ENCODE data around the gene TMEM191B. TPM values are rescaled to one million over a fixed set of nuclear protein-coding genes. Genes with fewer than 3 reads are reported as not detected.
A peak's percentile ranks its signal among the peaks of the same experiment; 100 is the strongest.
"Not testable (repeated sequence)": the region's sequence is repeated elsewhere in the genome, so short reads cannot be mapped to it uniquely, and the experiment has no call there.

TMEM191B gene
- total RNA-seq (2014; rRNA removed) (3.2 and 14.8 TPM in 2 replicates), Bru-seq, nascent RNA (not detected), BruChase-seq, experiment 1, labeled RNA remaining after a 6-hour chase (not detected), BruChase-seq, experiment 2, labeled RNA remaining after a 2-hour chase (percentile 19 among the genes with signal in this experiment)
- long read RNA-seq, partial matches to known transcripts, result 1 of 1 reads
- long read RNA-seq, other reads (novel, unspliced or antisense), result 0 of 1 reads

DNA sequence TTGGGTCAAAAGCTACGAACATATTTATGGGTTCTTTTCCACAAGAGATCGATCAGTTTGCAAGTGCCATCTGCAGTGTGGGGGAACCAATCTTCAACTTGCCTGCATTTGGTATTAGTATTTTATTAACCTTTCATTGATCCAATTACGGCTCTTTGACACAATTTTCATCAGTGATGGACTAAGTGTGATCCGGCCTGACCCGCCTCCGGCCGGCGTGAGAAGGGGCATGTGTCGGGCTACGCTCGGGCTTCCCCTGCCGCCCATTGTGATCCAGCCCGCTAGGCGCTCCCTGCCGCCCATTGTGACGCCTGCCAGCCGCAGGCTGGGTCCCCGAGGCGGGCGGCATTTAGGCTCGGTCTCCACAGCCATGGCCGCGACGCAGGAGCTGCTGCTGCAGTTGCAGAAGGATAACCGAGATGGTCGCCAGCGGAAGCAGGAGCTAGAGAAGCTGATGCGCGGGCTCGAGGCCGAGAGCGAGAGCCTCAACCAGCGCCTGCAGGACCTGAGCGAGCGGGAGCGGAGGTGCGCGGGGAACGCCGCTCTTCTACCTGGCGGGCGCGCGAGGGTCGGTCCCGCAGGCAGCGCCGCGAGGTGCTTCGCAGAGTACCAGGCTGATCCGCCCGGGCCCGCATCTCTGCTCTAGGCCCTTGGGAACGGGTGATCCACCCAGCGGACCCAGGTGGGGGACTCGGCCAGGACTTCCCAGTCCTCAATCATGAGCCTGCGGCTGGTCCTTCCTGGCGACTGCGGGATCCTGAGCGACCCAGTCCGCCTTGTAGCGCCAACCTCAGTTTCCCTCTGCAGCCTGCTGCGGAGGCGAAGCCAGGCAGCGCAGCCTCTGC is at the start of gene TMEM191B:
Gene TMEM191B (plus strand): TSS at position 51 of the 845 bp plus-strand sequence. CDS start 179 bp downstream, at position 230.
- ATAC-seq, result peak; percentile 15
- BruUV-seq (replicated peaks); H3K9me3 ChIP-seq (ENCODE audit: low read length); H4K20me1 ChIP-seq (ENCODE audit: low read length); H3K9me2 ChIP-seq (replicated peaks; ENCODE audit: low read length); H3F3A ChIP-seq (ENCODE audit: low read length, unreplicated experiment); H3K4me3 ChIP-seq (ENCODE audit: low read length); H3K4me1 ChIP-seq (ENCODE audit: insufficient read depth, low read length); POLR2A ChIA-PET (ENCODE audit: unreplicated experiment); H3K27me3 ChIP-seq (ENCODE audit: low read length); H2AFZ ChIP-seq (ENCODE audit: low read length); H3K4me2 ChIP-seq (ENCODE audit: low read length); intact Hi-C loops (cut with micrococcal nuclease); H3K79me2 ChIP-seq (ENCODE audit: low read length); H3K36me3 ChIP-seq (ENCODE audit: low read depth, low read length); H3K27ac ChIP-seq (ENCODE audit: low read length); H3K9ac ChIP-seq (ENCODE audit: low read length); CTCF ChIA-PET; DNase-seq: not testable (repeated sequence)

DNA sequence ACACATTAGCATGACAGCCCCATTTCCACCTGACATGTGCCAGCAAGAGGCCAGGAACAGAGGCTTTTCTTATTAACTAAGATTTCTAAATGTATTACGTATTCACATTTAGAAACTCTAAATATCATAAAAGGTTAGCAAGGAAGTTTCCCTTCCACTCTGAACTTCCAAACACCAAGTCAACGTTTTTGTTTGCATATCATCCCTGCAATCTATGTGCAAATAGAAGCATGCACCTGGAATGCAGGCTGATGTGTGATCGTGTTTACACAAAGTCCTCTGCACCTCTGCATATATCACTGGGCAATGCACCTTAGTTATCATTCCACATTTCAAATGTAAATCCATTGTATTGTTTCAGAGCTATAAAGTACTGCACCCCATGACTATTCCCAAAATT is 31.4 kb upstream of the TMEM191B start:
- H3K9me3 ChIP-seq (ENCODE audit: low read length); H3K9ac ChIP-seq (ENCODE audit: low read length); H3K4me1 ChIP-seq (ENCODE audit: insufficient read depth, low read length); H3F3A ChIP-seq (ENCODE audit: low read length, unreplicated experiment); ATAC-seq; H3K4me2 ChIP-seq (ENCODE audit: low read length); H3K4me3 ChIP-seq (ENCODE audit: low read length); H2AFZ ChIP-seq (ENCODE audit: low read length); H3K9me2 ChIP-seq (replicated peaks; ENCODE audit: low read length); H3K79me2 ChIP-seq (ENCODE audit: low read length); intact Hi-C loops (cut with micrococcal nuclease); H3K27ac ChIP-seq (ENCODE audit: low read length); POLR2A ChIA-PET (ENCODE audit: unreplicated experiment); CTCF ChIA-PET; H3K36me3 ChIP-seq (ENCODE audit: low read depth, low read length); H4K20me1 ChIP-seq (ENCODE audit: low read length); DNase-seq; BruUV-seq (replicated peaks); H3K27me3 ChIP-seq (ENCODE audit: low read length): not testable (repeated sequence)

DNA sequence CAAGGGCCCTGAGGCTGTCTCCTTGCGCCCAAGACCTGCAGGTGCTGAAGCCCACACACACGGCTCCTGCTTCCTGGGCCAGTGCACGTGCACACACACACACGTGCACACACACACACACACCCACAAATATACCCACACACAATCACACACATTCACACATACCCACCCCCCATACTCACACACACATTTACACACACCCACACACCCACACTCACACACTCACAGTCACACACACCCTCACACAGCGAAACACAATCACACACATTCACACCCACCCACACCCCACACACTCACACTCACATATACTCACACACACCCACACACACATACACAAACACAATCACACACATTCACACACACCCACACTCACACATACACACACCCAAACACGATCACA is 16.3 kb upstream of the TMEM191B start:
- H3K36me3 ChIP-seq (ENCODE audit: low read depth, low read length); H3K9me3 ChIP-seq (ENCODE audit: low read length); ATAC-seq; H3K27ac ChIP-seq (ENCODE audit: low read length); H2AFZ ChIP-seq (ENCODE audit: low read length); H3K79me2 ChIP-seq (ENCODE audit: low read length); H3F3A ChIP-seq (ENCODE audit: low read length, unreplicated experiment); POLR2A ChIA-PET (ENCODE audit: unreplicated experiment); CTCF ChIA-PET; H3K9me2 ChIP-seq (replicated peaks; ENCODE audit: low read length); H3K4me3 ChIP-seq (ENCODE audit: low read length); BruUV-seq (replicated peaks); H3K4me2 ChIP-seq (ENCODE audit: low read length); H3K4me1 ChIP-seq (ENCODE audit: insufficient read depth, low read length); H4K20me1 ChIP-seq (ENCODE audit: low read length); H3K27me3 ChIP-seq (ENCODE audit: low read length); intact Hi-C loops (cut with micrococcal nuclease); DNase-seq; H3K9ac ChIP-seq (ENCODE audit: low read length): not testable (repeated sequence)

DNA sequence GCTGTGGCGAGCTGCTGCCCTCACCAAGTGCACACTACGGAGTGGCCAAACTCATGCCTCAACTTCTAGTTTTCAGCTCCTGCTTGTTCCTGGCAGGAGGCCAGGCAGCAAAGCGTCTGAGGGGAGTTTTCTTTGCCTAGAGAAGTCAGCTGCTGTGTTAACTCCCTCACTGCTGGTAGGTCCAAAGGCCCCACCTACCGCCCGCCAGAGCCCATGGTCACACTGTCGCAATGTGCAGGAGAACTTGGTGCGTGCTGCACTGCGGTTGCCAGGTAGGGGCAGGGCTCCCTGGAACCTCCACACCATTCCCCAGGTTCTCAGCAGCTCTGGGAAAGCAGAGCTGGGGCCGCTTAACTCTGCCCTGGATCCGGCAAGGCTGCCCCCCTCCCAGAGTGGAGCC is 15.2 kb upstream of the TMEM191B start:
- H3F3A ChIP-seq (ENCODE audit: low read length, unreplicated experiment); H3K27me3 ChIP-seq (ENCODE audit: low read length); H3K79me2 ChIP-seq (ENCODE audit: low read length); H3K4me2 ChIP-seq (ENCODE audit: low read length); H3K9me3 ChIP-seq (ENCODE audit: low read length); H3K9me2 ChIP-seq (replicated peaks; ENCODE audit: low read length); H3K9ac ChIP-seq (ENCODE audit: low read length); ATAC-seq; H3K4me3 ChIP-seq (ENCODE audit: low read length); intact Hi-C loops (cut with micrococcal nuclease); CTCF ChIA-PET; H4K20me1 ChIP-seq (ENCODE audit: low read length); BruUV-seq (replicated peaks); H3K4me1 ChIP-seq (ENCODE audit: insufficient read depth, low read length); H3K36me3 ChIP-seq (ENCODE audit: low read depth, low read length); H2AFZ ChIP-seq (ENCODE audit: low read length); H3K27ac ChIP-seq (ENCODE audit: low read length); DNase-seq; POLR2A ChIA-PET (ENCODE audit: unreplicated experiment): not testable (repeated sequence)

DNA sequence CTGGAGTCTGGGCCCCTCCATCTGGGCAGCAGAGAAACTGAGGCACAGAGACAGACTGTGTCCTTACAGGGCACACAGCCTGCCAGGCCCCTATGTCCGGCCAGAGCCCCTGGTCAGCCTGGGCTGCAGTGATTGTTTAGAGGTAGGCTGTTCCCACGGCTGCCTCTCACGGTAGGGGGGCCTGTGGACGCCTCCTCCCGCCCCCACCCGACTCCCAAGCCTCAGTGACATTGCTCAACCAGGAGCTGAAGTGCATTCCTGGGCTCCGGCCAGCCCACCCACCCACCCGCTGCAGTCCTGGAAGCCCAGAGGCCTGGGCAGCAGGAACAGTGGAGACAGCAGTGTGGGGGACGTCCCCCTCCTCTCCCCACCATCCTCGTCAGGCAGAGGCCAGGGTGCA is 14.1 kb upstream of the TMEM191B start:
- H3K36me3 ChIP-seq (ENCODE audit: low read depth, low read length); H3K4me3 ChIP-seq (ENCODE audit: low read length); intact Hi-C loops (cut with micrococcal nuclease); H2AFZ ChIP-seq (ENCODE audit: low read length); CTCF ChIA-PET; DNase-seq; H3K9me2 ChIP-seq (replicated peaks; ENCODE audit: low read length); H3K4me1 ChIP-seq (ENCODE audit: insufficient read depth, low read length); H3K4me2 ChIP-seq (ENCODE audit: low read length); BruUV-seq (replicated peaks); H3K9me3 ChIP-seq (ENCODE audit: low read length); POLR2A ChIA-PET (ENCODE audit: unreplicated experiment); ATAC-seq; H3K27me3 ChIP-seq (ENCODE audit: low read length); H4K20me1 ChIP-seq (ENCODE audit: low read length); H3K27ac ChIP-seq (ENCODE audit: low read length); H3K9ac ChIP-seq (ENCODE audit: low read length); H3K79me2 ChIP-seq (ENCODE audit: low read length); H3F3A ChIP-seq (ENCODE audit: low read length, unreplicated experiment): not testable (repeated sequence)

DNA sequence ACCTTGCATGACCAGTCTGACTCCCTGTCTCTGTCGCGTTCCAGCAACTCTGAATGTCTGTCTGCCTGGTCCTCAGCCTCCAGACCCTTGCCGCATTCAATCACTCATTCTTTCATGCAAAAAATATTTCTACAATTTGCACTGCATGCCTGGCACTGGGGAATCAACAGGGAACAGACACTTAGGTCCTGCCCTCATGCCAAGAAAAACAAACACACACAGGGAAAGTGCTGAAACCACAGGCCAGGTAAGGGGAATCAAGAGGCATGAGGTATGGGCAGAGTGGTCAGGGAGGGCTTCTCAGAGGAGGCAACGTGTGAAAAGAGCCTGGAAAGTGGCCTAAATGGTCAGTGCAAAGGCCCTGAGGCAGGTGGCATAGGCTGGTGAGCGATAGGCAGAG is 9.5 kb upstream of the TMEM191B start, which contains the start of gene GGTLC3:
Gene GGTLC3 (minus strand): TSS at position 101 of the 400 bp plus-strand sequence. CDS start 264 bp downstream, outside the sequence.
- H3K4me1 ChIP-seq (ENCODE audit: insufficient read depth, low read length); BruUV-seq (replicated peaks); POLR2A ChIA-PET (ENCODE audit: unreplicated experiment); H3K9me2 ChIP-seq (replicated peaks; ENCODE audit: low read length); H3K9ac ChIP-seq (ENCODE audit: low read length); H3K4me2 ChIP-seq (ENCODE audit: low read length); H3K36me3 ChIP-seq (ENCODE audit: low read depth, low read length); H3K79me2 ChIP-seq (ENCODE audit: low read length); H4K20me1 ChIP-seq (ENCODE audit: low read length); DNase-seq; ATAC-seq; H3K4me3 ChIP-seq (ENCODE audit: low read length); CTCF ChIA-PET; H3F3A ChIP-seq (ENCODE audit: low read length, unreplicated experiment); H3K27me3 ChIP-seq (ENCODE audit: low read length); intact Hi-C loops (cut with micrococcal nuclease); H2AFZ ChIP-seq (ENCODE audit: low read length); H3K27ac ChIP-seq (ENCODE audit: low read length); H3K9me3 ChIP-seq (ENCODE audit: low read length): not testable (repeated sequence)

Measured in PC-3 (cell line).